A549 (cell line): ENCODE measurements around the gene MMP17. TPM values are rescaled to one million over a fixed set of nuclear protein-coding genes. Genes with fewer than 3 reads are reported as not detected.
A peak's percentile ranks its signal among the peaks of the same experiment; 100 is the strongest.

ENCODE experiments used
- ATAC-seq, 2 experiments: fragments of 200-7000 bp in 1 of 2; fragments of >200 bp in 1 of 2; cut with Nextera tagmentation in 1 of 2; cut with Tn5 transposase in 1 of 2; 3 replicates each; pipeline versions ENCODE4 v1.8.0 to v1.9.1; 2018 to 2020; ENCODE audit warnings: mild to moderate bottlenecking in 1 of 2, moderate library complexity in 1 of 2
- CTCF ChIA-PET: fragments of 300-600 bp; sonication (Branson Sonifier 250); formaldehyde crosslinking; extraction: SDS; loops from one replicate; lab custom pipeline; 2021; ENCODE audit warnings: antibody characterized with exemption, inconsistent platforms; lab: Yijun Ruan, JAX
- POLR2A ChIA-PET: fragments of 350-600 bp; formaldehyde crosslinking; extraction: SDS; loops from one replicate; lab custom pipeline; 2021; ENCODE audit warnings: antibody characterized with exemption, inconsistent platforms; lab: Yijun Ruan, JAX
- DNase-seq, 2 experiments: peaks; one replicate each; pipeline versions ENCODE4 v3.0.0 to v3.0.0-alpha.2; 2011 to 2016; ENCODE audit warnings: low read depth in 1 of 2, low spot score in 1 of 2
- FAIRE-seq: peaks from 2 replicates; lab custom pipeline; 2011; peaks lifted over from hg19 to GRCh38; lab: Jason Lieb, UNC
- H3K27ac ChIP-seq, 2 experiments: fragments of >200 bp; sonication (Bioruptor Twin); formaldehyde crosslinking; 3 replicates each; pipeline ENCODE4 v1.5.1; 2016 to 2017
- H3K4me1 ChIP-seq: fragments of >200 bp; sonication (Bioruptor Twin); formaldehyde crosslinking; 3 replicates; pipeline ENCODE4 v1.6.1; 2016
- H3K4me2 ChIP-seq: fragments of >200 bp; sonication (Bioruptor Twin); formaldehyde crosslinking; 3 replicates; pipeline ENCODE4 v1.6.1; 2016
- H3K4me3 ChIP-seq: fragments of >200 bp; sonication (Bioruptor Twin); formaldehyde crosslinking; 3 replicates; pipeline ENCODE4 v1.5.1; 2016
- H3K9me3 ChIP-seq: fragments of >200 bp; sonication (Bioruptor Twin); formaldehyde crosslinking; 3 replicates; pipeline ENCODE4 v1.6.1; 2016
- ATOH8 ChIP-seq: fragments of 250-450 bp; sonication (Bioruptor Pico); IDR thresholded peaks from 2 replicates; pipeline ENCODE4 v1.5.0; 2020; ENCODE audit warnings: low read depth, mild to moderate bottlenecking, moderate library complexity
- CBX2 ChIP-seq: fragments of 200-600 bp; sonication (generic); IDR thresholded peaks from 2 replicates; pipeline ENCODE4 v1.6.1; 2016; ENCODE audit warnings: low read depth, mild to moderate bottlenecking, borderline replicate concordance
- CEBPB ChIP-seq, 2 experiments: fragments of >200 bp in 1 of 2; sonication (Bioruptor Twin) in 1 of 2; formaldehyde crosslinking in 1 of 2; IDR thresholded peaks; 2 replicates each; pipeline ENCODE4 v1.6.1; 2012 to 2016
- CHD2 ChIP-seq: fragments of 150-350 bp; IDR thresholded peaks from 2 replicates; pipeline ENCODE4 v1.6.1; 2014; ENCODE audit warnings: low read length; ENCODE audit not compliant: partially characterized antibody
- CHD4 ChIP-seq: fragments of 200-600 bp; sonication (generic); IDR thresholded peaks from 2 replicates; pipeline ENCODE4 v1.6.1; 2016; ENCODE audit warnings: antibody characterized with exemption, mild to moderate bottlenecking, borderline replicate concordance
- EHF ChIP-seq: fragments of 250-450 bp; sonication (Bioruptor Pico); IDR thresholded peaks from 2 replicates; pipeline ENCODE4 v1.5.0; 2020; ENCODE audit warnings: mild to moderate bottlenecking
- ELK1 ChIP-seq: fragments of 150-350 bp; IDR thresholded peaks from 2 replicates; pipeline ENCODE4 v1.6.1; 2014; ENCODE audit warnings: low read depth, mild to moderate bottlenecking, low read length
- ESRRA ChIP-seq: fragments of 150-350 bp; IDR thresholded peaks from 2 replicates; pipeline ENCODE4 v1.6.1; 2014; ENCODE audit warnings: mild to moderate bottlenecking, low read length, borderline replicate concordance
- FOSB ChIP-seq: fragments of 250-450 bp; sonication (Bioruptor Pico); IDR thresholded peaks from 2 replicates; pipeline ENCODE4 v1.5.0; 2020; ENCODE audit warnings: mild to moderate bottlenecking, moderate library complexity
- FOSL2 ChIP-seq, 2 experiments: fragments of 450-650 bp in 1 of 2; fragments of >200 bp in 1 of 2; sonication (Bioruptor Twin) in 1 of 2; formaldehyde crosslinking; IDR thresholded peaks; 2 replicates each; pipeline versions ENCODE4 v1.5.0 to v1.6.1; 2016 to 2020; ENCODE audit warnings: mild to moderate bottlenecking in 1 of 2, moderate library complexity in 1 of 2
- GATA3 ChIP-seq: IDR thresholded peaks from 2 replicates; pipeline ENCODE4 v1.6.1; 2012; ENCODE audit warnings: borderline replicate concordance
- HES2 ChIP-seq: fragments of >200 bp; sonication (Bioruptor Twin); formaldehyde crosslinking; IDR thresholded peaks from 2 replicates; pipeline ENCODE4 v1.6.1; 2016
- HEYL ChIP-seq: fragments of 250-450 bp; sonication (Bioruptor Pico); IDR thresholded peaks from 2 replicates; pipeline ENCODE4 v1.8.0; 2021; ENCODE audit warnings: mild to moderate bottlenecking, moderate library complexity
- HOXB5 ChIP-seq: fragments of 250-450 bp; sonication (Bioruptor Pico); IDR thresholded peaks from 2 replicates; pipeline ENCODE4 v1.5.0; 2020; ENCODE audit warnings: mild to moderate bottlenecking, moderate library complexity
- JUNB ChIP-seq: fragments of >200 bp; sonication (Bioruptor Twin); formaldehyde crosslinking; IDR thresholded peaks from 2 replicates; pipeline ENCODE4 v1.6.1; 2016
- KDM1A ChIP-seq: fragments of 200-600 bp; sonication (generic); IDR thresholded peaks from 2 replicates; pipeline ENCODE4 v1.6.1; 2016; ENCODE audit warnings: low read depth, mild to moderate bottlenecking
- KDM5A ChIP-seq: fragments of 200-600 bp; sonication (generic); IDR thresholded peaks from 2 replicates; pipeline ENCODE4 v1.6.1; 2016; ENCODE audit warnings: antibody characterized with exemption, mild to moderate bottlenecking
- MAFK ChIP-seq: fragments of 450-650 bp; IDR thresholded peaks from 2 replicates; pipeline ENCODE4 v1.6.1; 2014; ENCODE audit not compliant: partially characterized antibody
- MYC ChIP-seq: IDR thresholded peaks from 2 replicates; pipeline ENCODE4 v1.6.1; 2012; ENCODE audit warnings: mild to moderate bottlenecking, inconsistent platforms, low read length, improper control_type of control experiment, borderline replicate concordance
- POLR2A ChIP-seq: IDR thresholded peaks from 2 replicates; pipeline ENCODE4 v1.6.1; 2012; ENCODE audit warnings: mild to moderate bottlenecking, low read length
- RCOR1 ChIP-seq: fragments of 150-350 bp; IDR thresholded peaks from 2 replicates; pipeline ENCODE4 v1.6.1; 2014; ENCODE audit warnings: antibody characterized with exemption, low read length, low read depth
- RFX5 ChIP-seq: fragments of 450-650 bp; IDR thresholded peaks from 2 replicates; pipeline ENCODE4 v1.7.1; 2014; ENCODE audit warnings: antibody characterized with exemption, mild to moderate bottlenecking, moderate library complexity
- SMC3 ChIP-seq: fragments of >200 bp; sonication (Bioruptor Twin); formaldehyde crosslinking; IDR thresholded peaks from 3 replicates; pipeline ENCODE4 v1.6.1; 2018; ENCODE audit warnings: inconsistent platforms
- TFCP2L1 ChIP-seq: fragments of 250-450 bp; sonication (Bioruptor Pico); IDR thresholded peaks from 2 replicates; pipeline ENCODE4 v1.5.0; 2021; ENCODE audit warnings: mild to moderate bottlenecking
- TP53 ChIP-seq: fragments of 250-450 bp; sonication (Bioruptor Pico); IDR thresholded peaks from 2 replicates; pipeline ENCODE4 v1.5.0; 2021; ENCODE audit warnings: mild to moderate bottlenecking, moderate library complexity
- ZC3H11A ChIP-seq: fragments of 450-650 bp; IDR thresholded peaks from 2 replicates; pipeline ENCODE4 v1.6.1; 2014; ENCODE audit warnings: antibody characterized with exemption, mild to moderate bottlenecking
- ZSCAN20 ChIP-seq: fragments of 250-450 bp; sonication (Bioruptor Pico); IDR thresholded peaks from 2 replicates; pipeline ENCODE4 v1.8.0; 2022; ENCODE audit warnings: mild to moderate bottlenecking, moderate library complexity
- WGBS: methylation state at CpG from one replicate; pipeline ENCODE4 v1.1.6; 2017; ENCODE audit errors: missing lambda C conversion rate; 5-methylcytosine and 5-hydroxymethylcytosine counted together
- polyA plus RNA-seq, 4 experiments: library from polyadenylated mRNA; depleted of rRNA in 3 of 4; stranded (reverse); fragments of >200 nt; fragmentation: RNase III in 1 of 4; extraction: RNeasy Plus Mini Kit Qiagen cat#74134 plus additional on column Dnase treatment in 1 of 4; gene quantifications; 2 replicates in 3 of 4; 3 replicates in 1 of 4; pipeline ENCODE4 v1.2.3, GENCODE V29; 2011 to 2017
- TF ChIP-seq, protein P1 (sequence below): IDR thresholded peaks from 2 replicates; pipeline ENCODE4 v1.6.1; 2012; ENCODE audit warnings: low read depth, borderline replicate concordance
- TF ChIP-seq, protein P2 (sequence below): IDR thresholded peaks from 2 replicates; pipeline ENCODE4 v1.6.1; 2012
- TF ChIP-seq, protein P3 (sequence below): fragments of >200 bp; sonication (Bioruptor Twin); formaldehyde crosslinking; IDR thresholded peaks from 3 replicates; pipeline ENCODE4 v1.6.1; 2016

Gene MMP17
- polyA plus RNA-seq, 2 of the 4 experiments (the other 2 are of a cell fraction), result 6.2 to 7.9 TPM

- ChIA-PET CTCF (interaction anchor here (0.6 to 1.3 kb wide), 3 partner anchors 14 to 44 kb away, joined by 3 to 4 read pairs (median 4); no protein-coding TSS in a partner anchor), POLR2A (interaction anchor here (0.9 kb wide), 1 partner anchor 60 kb away, joined by 7 read pairs; the partner anchor contains the start of gene PUS1)
- peak; percentile 87 to 89 for DNase-seq
- ATAC-seq, result peak; percentile 32 to 63; a peak in 3 of 6 replicates
- TF ChIP-seq JUNB, result peak; percentile 47
- 0 out of 2 replicates have a peak, but pooled peaks have one; percentile 46 for TF ChIP-seq FOSB (CRISPR knock-in tag)
- TF ChIP-seq, protein P1, sequence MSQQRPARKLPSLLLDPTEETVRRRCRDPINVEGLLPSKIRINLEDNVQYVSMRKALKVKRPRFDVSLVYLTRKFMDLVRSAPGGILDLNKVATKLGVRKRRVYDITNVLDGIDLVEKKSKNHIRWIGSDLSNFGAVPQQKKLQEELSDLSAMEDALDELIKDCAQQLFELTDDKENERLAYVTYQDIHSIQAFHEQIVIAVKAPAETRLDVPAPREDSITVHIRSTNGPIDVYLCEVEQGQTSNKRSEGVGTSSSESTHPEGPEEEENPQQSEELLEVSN, result peak; percentile 58; the same call in 1 of the 2 replicates
- TF ChIP-seq ESRRA, result no peak
- TF ChIP-seq ZSCAN20, result 0 out of 2 replicates have a peak, but pooled peaks have one; percentile 65
- no peak for TF ChIP-seq RCOR1
- TF ChIP-seq CEBPB (IDR thresholded peaks at IDR 0.05), result peak in 1 of 2 experiments; percentile 56; a peak in 1 of 4 replicates
- TF ChIP-seq RFX5, result no peak
- peak; percentile 46; the same call in 1 of the 2 replicates for TF ChIP-seq GATA3
- TF ChIP-seq HOXB5 (CRISPR knock-in tag), result no peak
- TF ChIP-seq FOSL2 (IDR thresholded peaks at IDR 0.05), result 0 out of 2 replicates have a peak, but pooled peaks have one; percentile 19
- TF ChIP-seq FOSL2 (CRISPR knock-in tag; IDR thresholded peaks at IDR 0.05), result peak; percentile 77
- peak; percentile 76; the same call in 1 of the 2 replicates for TF ChIP-seq HEYL (CRISPR knock-in tag)
- TF ChIP-seq CHD4, result no peak
- 0 out of 2 replicates have a peak, but pooled peaks have one; percentile 66 for TF ChIP-seq EHF (CRISPR knock-in tag)
- no peak for TF ChIP-seq MYC
- TF ChIP-seq ZC3H11A, result peak; percentile 20; the same call in 1 of the 2 replicates
- TF ChIP-seq, protein P2, sequence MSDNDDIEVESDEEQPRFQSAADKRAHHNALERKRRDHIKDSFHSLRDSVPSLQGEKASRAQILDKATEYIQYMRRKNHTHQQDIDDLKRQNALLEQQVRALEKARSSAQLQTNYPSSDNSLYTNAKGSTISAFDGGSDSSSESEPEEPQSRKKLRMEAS, result peak; percentile 66; the same call in 1 of the 2 replicates
- no peak for TF ChIP-seq ELK1
- no peak for TF ChIP-seq TFCP2L1 (CRISPR knock-in tag)
- TF ChIP-seq MAFK, result peak; percentile 68
- Histone ChIP-seq H3K4me1 (peaks cover 44% of the 10 kb centered on the region), H3K27ac (peak overlapping the region; percentile 83 to 96), H3K4me3 (no peak overlapping the region), H3K9me3 (no peaks in the 10 kb centered on the region), H3K4me2 (peak overlapping the region; percentile 26)
- WGBS, result 32% methylated on average over 16 of the region's 16 CpGs
- FAIRE-seq, result no peak
Observed at GRCh38 chr12:131869871-131870418, 41.8 kb downstream of the MMP17 start.

DNA sequence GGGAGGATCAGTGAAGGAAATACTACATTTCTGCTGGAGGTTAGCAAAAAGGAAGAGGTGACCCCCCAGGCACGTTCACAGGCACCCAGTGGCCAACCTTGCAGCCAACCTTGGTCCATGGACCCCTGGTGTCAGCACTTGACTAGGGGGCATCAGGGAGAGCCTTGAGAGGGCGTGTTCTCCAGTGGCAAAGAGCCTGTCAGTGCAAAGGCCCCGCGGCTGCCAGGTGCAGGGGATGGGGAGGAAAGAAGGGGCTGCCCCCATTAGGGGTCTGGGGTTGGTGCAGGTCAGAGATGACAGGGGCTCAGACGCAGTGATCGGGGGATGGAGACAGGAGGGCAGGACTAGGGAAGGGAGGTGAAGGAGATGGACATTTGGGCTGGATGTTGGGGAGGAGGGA lies 43.5 kb downstream of the MMP17 start:
- no peak for DNase-seq
- H3K27ac ChIP-seq, result peak overlapping the region; percentile 83 to 96
- peak overlapping the region; percentile 56 for H3K4me2 ChIP-seq
- 90% methylated on average over 6 of the region's 6 CpGs for WGBS
- peaks cover 30% of the 10 kb centered on the region for H3K4me1 ChIP-seq
- no peaks in the 10 kb centered on the region for H3K9me3 ChIP-seq
- ChIA-PET POLR2A (no interaction called here), CTCF (interaction anchor here (2.0 to 2.6 kb wide), 2 partner anchors 18 to 21 kb away, joined by 5 to 15 read pairs; no protein-coding TSS in a partner anchor)
- no peak for FAIRE-seq
- H3K4me3 ChIP-seq, result no peak overlapping the region
- no peak for ATAC-seq
- TF ChIP-seq CHD4, result no peak
- no peak for TF ChIP-seq CHD2
- no peak for TF ChIP-seq KDM1A
- TF ChIP-seq MYC, result no peak
- TF ChIP-seq, protein P3, sequence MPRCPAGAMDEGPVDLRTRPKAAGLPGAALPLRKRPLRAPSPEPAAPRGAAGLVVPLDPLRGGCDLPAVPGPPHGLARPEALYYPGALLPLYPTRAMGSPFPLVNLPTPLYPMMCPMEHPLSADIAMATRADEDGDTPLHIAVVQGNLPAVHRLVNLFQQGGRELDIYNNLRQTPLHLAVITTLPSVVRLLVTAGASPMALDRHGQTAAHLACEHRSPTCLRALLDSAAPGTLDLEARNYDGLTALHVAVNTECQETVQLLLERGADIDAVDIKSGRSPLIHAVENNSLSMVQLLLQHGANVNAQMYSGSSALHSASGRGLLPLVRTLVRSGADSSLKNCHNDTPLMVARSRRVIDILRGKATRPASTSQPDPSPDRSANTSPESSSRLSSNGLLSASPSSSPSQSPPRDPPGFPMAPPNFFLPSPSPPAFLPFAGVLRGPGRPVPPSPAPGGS, result no peak
- TF ChIP-seq TP53 (CRISPR knock-in tag), result no peak
- no peak for TF ChIP-seq EHF (CRISPR knock-in tag)
- TF ChIP-seq CBX2, result no peak
- no peak for TF ChIP-seq KDM5A
- TF ChIP-seq ELK1, result no peak
- no peak for TF ChIP-seq GATA3
- TF ChIP-seq ATOH8 (CRISPR knock-in tag), result no peak
- no peak for TF ChIP-seq SMC3
- TF ChIP-seq POLR2A, result no peak
- no peak for TF ChIP-seq HEYL (CRISPR knock-in tag)
- TF ChIP-seq HES2, result no peak
